HEK293 (cell line): ENCODE data around the gene CRTAC1.

Experiments used
- ZBTB8A ChIP-seq: fragments of 450-650 bp; formaldehyde crosslinking; IDR thresholded peaks from 2 replicates; pipeline ENCODE4 v1.5.1; 2016; ENCODE audit warnings: missing biosample characterization, missing genetic modification characterization
- ZNF777 ChIP-seq: fragments of 450-650 bp; formaldehyde crosslinking; IDR thresholded peaks from 2 replicates; pipeline ENCODE4 v1.5.1; 2017; ENCODE audit warnings: missing biosample characterization, missing genetic modification characterization, borderline replicate concordance
- TF ChIP-seq, protein P1 (sequence below): fragments of 450-650 bp; formaldehyde crosslinking; IDR thresholded peaks from 2 replicates; pipeline ENCODE4 v1.5.1; 2016; ENCODE audit warnings: missing biosample characterization, missing genetic modification characterization
- TF ChIP-seq, protein P2 (sequence below): fragments of 450-650 bp; formaldehyde crosslinking; IDR thresholded peaks from 2 replicates; pipeline ENCODE4 v1.5.1; 2016; ENCODE audit warnings: missing biosample characterization, missing genetic modification characterization, borderline replicate concordance

DNA sequence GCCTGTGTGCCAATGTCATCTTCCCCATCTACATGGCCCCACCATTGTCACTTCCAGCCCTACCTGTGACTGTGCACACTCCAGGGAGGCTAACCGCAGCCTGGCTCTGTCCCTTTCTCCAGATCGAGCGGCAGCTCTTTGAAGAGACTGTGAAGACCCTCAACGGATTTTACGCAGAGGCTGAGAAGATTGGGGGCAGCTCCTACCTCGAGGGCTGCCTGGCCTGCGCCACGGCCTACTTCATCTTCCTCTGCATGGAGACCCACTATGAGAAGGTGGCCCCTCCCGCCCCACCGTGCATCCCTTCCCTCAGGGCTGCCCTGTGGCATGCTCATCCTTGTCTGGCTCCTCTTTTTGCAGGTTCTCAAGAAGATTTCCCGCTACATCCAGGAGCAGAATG, 166.6 kb downstream of the CRTAC1 start:
- TF ChIP-seq ZNF777 (tag by site-specific recombination) (no peak), ZBTB8A (no peak)
- TF ChIP-seq, protein P1, sequence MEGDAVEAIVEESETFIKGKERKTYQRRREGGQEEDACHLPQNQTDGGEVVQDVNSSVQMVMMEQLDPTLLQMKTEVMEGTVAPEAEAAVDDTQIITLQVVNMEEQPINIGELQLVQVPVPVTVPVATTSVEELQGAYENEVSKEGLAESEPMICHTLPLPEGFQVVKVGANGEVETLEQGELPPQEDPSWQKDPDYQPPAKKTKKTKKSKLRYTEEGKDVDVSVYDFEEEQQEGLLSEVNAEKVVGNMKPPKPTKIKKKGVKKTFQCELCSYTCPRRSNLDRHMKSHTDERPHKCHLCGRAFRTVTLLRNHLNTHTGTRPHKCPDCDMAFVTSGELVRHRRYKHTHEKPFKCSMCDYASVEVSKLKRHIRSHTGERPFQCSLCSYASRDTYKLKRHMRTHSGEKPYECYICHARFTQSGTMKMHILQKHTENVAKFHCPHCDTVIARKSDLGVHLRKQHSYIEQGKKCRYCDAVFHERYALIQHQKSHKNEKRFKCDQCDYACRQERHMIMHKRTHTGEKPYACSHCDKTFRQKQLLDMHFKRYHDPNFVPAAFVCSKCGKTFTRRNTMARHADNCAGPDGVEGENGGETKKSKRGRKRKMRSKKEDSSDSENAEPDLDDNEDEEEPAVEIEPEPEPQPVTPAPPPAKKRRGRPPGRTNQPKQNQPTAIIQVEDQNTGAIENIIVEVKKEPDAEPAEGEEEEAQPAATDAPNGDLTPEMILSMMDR, result no peak
- TF ChIP-seq, protein P2, sequence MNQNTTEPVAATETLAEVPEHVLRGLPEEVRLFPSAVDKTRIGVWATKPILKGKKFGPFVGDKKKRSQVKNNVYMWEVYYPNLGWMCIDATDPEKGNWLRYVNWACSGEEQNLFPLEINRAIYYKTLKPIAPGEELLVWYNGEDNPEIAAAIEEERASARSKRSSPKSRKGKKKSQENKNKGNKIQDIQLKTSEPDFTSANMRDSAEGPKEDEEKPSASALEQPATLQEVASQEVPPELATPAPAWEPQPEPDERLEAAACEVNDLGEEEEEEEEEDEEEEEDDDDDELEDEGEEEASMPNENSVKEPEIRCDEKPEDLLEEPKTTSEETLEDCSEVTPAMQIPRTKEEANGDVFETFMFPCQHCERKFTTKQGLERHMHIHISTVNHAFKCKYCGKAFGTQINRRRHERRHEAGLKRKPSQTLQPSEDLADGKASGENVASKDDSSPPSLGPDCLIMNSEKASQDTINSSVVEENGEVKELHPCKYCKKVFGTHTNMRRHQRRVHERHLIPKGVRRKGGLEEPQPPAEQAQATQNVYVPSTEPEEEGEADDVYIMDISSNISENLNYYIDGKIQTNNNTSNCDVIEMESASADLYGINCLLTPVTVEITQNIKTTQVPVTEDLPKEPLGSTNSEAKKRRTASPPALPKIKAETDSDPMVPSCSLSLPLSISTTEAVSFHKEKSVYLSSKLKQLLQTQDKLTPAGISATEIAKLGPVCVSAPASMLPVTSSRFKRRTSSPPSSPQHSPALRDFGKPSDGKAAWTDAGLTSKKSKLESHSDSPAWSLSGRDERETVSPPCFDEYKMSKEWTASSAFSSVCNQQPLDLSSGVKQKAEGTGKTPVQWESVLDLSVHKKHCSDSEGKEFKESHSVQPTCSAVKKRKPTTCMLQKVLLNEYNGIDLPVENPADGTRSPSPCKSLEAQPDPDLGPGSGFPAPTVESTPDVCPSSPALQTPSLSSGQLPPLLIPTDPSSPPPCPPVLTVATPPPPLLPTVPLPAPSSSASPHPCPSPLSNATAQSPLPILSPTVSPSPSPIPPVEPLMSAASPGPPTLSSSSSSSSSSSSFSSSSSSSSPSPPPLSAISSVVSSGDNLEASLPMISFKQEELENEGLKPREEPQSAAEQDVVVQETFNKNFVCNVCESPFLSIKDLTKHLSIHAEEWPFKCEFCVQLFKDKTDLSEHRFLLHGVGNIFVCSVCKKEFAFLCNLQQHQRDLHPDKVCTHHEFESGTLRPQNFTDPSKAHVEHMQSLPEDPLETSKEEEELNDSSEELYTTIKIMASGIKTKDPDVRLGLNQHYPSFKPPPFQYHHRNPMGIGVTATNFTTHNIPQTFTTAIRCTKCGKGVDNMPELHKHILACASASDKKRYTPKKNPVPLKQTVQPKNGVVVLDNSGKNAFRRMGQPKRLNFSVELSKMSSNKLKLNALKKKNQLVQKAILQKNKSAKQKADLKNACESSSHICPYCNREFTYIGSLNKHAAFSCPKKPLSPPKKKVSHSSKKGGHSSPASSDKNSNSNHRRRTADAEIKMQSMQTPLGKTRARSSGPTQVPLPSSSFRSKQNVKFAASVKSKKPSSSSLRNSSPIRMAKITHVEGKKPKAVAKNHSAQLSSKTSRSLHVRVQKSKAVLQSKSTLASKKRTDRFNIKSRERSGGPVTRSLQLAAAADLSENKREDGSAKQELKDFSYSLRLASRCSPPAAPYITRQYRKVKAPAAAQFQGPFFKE, result no peak
